GM21526 (cell line): ENCODE data around the gene ASH1L.
"Not testable (repeated sequence)": the region's sequence is repeated elsewhere in the genome, so short reads cannot be mapped to it uniquely, and the experiment has no call there.

Experiments used
- ATAC-seq: cut with Tn5 transposase; IDR thresholded peaks from one replicate; pipeline ENCODE4 v1.9.1; 2021; ENCODE audit warnings: moderate library complexity; ENCODE audit not compliant: unreplicated experiment, low FRiP score

The ASH1L gene

DNA sequence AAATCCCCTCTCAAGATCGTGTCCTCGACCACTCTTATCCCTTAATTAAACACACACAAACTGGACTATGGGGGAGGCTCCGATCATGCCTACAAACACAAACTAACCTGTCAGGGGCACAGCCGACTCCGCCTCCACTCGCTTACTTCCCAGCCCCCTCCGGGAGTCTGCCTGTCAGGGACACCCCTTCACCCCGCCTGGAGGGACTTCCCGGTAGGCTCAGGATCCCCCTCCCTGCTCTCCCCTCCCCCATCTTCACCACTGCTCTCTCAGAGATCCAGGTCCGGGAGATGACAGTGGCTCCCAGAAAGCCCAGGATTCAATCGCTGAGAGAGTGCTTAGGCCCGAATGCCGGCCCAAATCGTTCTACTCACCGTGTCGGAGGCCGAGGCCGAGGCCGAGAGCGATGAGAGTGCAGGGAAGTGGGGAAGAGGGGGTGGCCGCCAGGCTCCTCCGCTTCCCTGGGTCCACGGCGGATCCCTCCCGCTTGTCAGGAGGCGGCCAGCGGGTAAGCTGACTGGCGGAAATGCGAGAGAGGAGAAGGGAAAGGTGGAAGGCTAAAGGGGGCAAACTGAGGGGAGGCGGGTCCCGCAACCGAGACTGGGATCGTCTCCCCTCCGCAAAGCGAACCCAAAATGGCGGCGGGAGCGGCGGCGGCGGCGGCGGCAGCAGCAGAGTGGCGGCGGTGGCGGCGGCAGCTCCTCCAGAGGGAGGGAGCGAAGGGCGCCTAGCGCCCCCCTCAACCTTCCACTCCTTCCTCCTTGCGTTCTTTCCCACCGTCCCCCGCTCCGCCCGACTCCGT is 623 bp downstream of the ASH1L start:
- peak; percentile 1 for ATAC-seq

DNA sequence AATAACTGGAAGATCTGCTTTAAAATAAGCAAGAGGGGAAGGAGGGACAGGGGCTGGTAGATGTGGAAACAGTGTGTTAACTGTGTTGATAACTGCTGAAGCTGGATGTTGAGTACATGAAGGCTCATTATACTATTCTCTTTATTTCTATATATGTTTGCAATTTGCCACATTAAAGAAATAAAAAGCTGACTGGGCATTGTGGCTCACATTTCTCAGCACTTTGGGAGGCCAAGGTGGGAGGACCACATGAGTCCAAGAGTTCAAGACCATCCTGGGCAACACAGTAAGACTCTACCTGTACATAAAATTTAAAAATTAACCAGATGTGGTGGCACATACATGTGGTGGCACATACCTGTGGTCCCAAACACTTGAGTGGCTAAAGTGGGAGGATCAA is 6.7 kb downstream of the ASH1L start:
- ATAC-seq = no peak

DNA sequence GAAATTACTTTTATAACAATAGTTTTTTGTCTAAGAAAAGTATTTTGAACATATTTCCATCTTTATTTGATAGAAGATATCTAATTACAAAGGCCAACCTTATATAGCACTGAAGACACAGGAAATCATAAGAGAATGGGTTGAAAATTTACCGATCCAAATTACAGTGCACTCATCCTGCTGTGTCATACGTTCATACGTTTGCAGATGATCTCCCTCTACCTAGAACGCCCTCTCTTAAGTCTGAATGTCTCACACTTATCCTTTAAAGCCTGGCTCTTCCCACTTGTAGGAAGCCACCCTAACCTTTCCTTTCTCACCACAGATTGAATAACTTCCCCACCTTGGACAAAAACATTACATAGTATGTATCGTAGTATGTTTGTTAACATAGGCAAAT is 9.3 kb downstream of the ASH1L start:
- no peak for ATAC-seq

DNA sequence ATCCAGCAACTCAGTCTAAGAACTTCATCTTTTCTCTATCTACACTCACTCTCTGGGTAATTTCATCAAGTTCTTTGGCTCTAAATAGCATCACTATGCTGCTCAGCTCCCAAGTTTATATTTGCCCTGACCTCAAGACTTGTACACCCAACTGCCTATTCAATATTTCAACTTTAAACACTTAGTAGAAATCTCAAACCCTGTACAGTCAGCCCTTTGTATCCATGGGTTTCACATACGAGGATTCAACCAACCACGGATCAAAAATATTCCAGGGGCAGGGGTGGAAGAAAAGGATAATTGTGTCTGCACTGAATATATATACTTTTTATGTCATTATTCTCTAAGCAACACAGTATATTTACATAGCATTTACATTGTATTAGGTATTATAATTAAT is 13.9 kb downstream of the ASH1L start:
- ATAC-seq = no peak

DNA sequence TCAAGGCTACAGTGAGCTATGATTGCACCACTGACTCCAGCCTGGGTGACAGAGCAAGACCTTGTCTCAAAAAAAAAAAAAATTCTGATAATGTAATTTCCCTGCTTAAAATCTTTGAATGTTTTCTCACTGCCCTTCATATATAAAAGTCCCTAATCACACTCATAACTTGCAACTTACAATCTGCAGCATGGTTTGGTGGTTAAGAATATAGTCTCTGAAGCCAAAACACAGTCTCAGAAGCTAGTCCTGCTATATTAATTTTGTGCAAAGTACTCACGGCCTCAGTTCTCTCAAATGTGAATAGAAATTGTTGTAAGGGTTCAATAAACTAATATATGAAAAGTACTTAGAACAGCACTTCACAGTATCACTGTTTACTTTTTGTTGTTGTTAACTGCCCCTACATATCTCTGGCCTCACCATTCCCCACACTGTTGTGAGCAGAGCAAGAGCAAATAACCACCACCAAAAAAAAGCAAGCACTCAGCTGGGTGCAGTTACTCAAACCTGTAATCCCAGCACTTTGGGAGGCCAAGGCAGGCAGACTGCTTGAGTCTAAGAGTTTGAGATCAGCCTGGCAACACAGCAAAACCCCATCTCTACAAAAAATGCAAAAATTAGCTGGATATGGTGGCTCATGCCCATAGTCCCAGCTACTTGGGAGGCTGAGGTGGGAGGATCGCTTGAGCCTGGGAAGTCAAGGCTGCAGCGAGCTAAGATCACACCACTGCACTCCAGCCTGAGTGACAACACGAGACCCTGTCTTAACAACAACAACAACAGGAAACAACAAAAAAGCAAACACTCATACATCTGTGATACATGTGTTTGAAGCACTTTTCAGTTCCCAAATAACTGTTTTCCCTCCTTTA is 22.4 kb downstream of the ASH1L start:
- no peak for ATAC-seq

DNA sequence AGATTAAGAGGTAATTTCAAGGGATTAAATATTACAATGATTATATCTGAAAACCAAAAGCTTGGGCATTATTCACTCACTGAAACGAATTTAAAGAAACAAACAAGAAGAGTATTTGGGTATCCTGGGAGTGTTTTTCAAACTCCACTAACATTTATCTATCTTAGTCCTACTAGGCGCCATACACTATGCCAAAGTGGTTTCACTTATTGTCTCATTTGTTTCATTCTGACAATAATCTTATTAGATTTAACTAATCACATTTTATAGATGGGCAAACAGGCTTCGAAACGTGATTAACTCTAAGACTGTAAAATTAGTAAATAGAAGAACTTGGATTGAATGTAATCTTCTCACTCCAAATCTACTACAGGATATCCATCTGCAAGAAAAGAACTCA is 25.4 kb downstream of the ASH1L start:
- no peak for ATAC-seq

DNA sequence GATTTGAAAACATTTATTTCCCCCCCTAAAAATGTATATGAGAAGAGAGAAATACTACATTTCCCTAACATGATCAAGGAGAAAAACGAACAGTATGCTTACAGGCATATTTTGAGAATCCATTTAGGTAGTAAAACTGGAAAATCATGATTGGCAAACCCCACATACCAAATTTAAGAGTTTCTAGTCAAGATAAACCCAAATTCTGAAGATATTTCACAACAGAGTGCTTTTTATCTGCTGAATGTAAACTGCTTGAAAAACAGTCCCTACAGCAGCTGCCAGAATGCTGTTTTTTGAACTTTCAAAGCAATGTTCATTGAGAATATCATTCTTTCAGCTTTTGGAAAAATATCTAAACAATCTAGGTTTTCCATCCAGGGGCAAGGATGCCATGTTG is 31.0 kb downstream of the ASH1L start:
- ATAC-seq = no peak

DNA sequence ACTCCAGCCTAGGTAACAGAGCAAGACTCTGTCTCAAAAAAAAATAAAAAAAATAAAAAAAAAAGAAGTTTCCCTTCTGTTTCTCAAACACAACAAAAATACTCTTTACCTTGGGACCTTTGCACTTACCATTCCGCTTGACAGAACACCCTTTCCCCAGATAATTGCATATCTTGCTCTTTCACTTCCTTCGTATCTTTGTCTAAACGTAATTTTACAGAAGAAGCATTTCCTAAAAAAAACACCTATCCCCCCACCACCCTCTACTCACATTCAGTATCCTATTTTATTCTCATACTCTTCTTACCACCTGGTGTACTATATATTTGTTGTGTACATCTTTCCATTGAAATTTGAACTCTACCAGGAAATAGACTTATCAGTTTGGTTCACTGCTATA is 32.7 kb downstream of the ASH1L start:
- no peak for ATAC-seq

DNA sequence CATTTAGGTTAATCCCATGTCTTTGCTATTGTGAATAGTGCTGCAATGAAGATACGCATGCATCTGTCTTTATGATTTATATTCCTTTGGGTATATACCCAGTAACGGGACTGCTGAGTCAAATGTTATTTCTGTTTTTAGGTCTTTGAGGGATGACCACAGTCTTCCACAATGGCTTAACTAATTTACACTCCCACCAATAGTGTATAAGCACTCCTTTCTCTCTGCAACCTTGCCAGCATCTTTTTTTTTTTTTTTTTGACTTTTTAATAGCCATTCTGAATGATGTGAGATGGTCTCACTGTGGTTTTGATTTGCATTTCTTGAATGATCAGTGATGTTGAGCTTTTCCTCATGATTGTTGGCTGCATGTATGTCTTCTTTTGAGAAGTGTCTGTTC is 33.5 kb downstream of the ASH1L start:
- ATAC-seq = no peak

DNA sequence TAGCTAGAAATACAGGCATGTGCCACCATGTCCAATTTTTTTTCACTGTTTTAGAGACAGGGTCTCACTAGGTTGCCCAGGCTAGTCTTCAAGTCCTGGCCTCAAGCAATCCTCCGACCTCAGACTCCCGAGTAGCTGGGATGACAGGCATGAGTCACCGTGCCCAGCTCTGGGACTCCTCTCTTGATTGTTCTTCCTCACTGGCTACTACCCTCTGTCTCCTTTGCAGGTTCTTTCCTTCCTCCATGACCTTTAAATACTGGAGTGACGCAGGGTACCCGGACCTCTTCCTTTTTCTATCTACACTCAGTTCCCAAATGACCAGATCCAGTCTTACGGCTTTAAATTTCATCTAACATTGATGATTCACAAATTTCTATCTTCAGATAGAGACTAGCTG is 34.9 kb downstream of the ASH1L start:
- no peak for ATAC-seq

DNA sequence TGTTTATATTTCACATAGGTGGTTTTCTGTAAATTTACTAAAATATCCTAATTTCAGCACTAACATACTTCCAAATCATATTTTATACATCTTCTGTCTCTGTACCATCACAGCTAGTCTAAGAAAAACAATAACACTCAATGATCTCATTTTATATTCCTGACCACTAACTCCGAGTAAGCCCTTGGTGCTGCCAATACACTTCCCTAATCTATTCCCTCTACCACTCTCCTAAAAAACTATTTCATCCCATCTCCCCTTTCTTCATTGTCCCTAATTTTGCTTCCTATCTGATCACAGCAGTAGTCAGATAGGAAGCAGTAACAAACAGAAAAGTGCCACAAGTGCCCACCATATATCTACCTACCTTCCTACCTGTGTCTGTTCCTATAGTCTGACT is 36.2 kb downstream of the ASH1L start:
- ATAC-seq = no peak

DNA sequence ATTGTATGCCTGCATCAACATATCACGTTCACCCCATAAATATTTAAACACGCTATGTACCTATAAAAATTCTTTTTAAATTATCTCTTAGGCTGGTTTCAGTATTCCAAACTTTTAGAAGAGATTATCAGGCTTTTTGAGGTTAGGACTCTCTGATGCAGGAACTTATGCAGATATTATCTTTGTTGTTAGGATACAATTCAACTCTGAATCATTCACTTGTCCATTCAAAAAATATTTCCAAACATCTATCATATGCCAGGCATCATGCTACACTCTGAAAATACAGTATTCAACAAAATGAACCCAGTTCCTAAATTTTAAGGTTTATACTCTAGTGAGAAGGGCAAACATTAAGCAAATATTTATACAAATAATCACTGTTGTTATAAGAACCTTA is 40.5 kb downstream of the ASH1L start:
- ATAC-seq = no peak

DNA sequence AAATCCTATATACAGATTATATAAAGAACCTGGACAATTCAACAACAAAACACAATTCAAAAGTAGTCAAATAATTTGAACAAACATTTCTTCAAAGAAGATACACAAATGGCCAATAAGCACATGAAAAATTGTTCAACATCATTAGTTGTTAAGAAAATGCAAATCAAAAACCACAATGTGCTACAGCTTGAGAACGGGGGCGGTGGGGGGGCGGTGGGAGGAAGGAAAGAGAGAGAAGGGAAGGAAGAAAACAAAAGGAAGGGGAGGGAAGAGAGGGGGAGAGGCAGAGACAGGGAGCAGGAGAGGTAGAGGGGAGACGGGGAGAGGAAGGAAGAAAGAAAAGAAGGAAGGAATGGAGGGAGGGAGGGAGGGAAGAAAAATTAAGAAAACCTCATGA is 44.1 kb downstream of the ASH1L start:
- no peak for ATAC-seq

DNA sequence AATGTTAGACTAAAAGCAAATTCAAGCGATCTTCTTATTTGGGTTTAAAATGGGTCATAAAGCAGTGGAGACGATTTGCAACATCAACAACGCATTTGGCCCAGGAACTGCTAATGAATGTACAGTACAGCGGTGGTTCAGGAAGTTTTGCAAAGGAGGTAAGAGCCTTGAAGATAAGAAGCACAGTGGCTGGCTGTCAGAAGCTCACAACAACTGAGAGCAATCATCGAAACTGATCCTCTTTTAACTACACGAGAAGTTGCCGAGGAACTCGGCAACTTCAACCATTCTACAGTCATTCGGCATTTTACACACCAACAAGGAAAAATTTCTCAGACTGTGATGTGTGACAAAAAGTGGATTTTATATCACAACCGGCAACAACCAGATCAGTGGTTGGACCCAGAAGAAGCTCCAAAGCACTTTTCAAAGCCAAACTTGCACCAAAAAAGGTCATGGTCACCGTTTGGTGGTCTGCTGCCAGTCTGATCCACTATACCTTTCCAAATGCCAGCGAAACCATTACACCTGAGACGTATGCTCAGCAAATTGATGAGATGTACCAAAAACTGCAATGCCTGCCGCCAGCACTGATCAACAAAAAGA is 47.9 kb downstream of the ASH1L start:
- ATAC-seq = no peak

DNA sequence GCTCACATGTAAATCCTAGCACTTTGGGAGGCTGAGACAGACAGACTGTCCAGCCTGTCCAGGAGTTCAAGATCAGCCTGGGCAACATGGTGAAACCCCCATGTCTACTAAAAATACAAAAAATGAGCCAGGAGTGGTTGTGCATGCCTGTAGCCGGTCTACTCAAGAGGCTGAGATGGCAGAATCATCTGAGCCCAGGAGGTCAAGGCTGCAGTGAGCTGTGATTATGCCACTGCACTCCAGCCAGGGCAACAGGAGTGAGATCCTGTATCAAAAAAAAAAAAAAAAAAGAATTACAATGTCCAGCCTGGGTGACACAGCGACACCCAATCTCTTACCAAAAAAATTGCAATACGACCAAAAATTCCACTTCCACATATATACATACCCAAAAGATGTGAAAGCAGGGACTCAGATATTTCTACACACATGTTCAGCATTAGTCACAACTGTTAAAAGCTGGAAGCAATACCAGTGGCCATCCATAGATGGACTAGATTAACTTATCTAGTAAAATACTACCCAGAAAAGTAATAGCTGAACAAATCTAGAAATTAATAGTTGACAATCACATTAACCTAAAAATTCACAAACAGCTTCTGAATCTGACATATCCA is 49.2 kb downstream of the ASH1L start:
- no peak for ATAC-seq

DNA sequence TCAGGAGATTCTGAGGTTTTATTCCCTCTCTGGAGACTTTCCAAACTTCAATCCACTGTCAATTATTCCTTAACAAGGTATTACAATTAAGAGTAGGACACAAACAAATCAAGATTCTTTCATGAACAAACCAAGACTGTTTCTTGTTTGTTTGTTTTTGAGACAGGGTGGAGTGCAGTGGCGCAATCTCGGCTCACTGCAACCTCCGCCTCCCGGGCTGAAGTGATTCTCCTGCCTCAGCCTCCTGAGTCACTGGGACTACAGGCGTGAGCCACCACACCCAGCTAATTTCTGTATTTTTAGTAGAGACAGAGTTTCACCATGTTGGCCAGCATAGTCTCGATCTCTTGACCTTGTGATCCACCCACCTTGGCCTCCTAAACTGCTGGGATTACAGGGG is 51.2 kb downstream of the ASH1L start:
- not testable (repeated sequence) for ATAC-seq

DNA sequence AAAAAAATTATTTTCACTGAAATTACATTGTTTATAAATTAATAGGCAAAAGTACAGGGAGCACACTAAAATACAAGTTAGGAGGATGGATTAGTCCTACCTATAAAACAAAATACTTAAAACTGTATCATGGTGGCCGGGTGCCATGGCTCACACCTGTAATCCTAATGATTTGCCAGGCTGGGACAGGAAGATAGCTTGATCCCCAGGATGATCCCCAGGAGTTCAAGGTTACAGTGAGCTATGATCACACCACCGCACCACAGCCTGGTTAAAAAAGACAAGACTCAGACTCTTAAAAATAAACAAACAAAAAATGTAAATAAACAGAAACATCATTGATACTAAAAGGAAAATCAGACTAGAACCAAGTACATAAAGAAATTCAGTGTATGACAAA is 53.5 kb downstream of the ASH1L start:
- no peak for ATAC-seq

DNA sequence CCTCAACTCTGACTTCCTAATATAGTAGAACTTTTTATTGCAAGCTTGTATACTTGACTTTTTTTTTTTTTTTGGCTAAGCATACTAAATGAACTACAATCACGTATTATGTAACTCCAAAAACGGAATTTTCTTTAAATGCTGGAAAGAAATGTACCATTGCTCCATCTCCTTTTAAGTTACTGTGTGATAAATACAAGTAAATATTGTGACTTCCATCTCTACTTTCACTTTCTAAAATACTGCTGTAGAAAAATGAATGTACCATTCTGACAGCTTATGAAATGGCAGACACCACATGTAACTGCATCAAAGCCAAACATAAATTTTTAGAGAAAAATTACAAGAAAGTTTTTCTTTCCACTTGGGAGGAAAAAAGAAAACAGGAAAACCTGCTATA is 54.7 kb downstream of the ASH1L start:
- no peak for ATAC-seq

DNA sequence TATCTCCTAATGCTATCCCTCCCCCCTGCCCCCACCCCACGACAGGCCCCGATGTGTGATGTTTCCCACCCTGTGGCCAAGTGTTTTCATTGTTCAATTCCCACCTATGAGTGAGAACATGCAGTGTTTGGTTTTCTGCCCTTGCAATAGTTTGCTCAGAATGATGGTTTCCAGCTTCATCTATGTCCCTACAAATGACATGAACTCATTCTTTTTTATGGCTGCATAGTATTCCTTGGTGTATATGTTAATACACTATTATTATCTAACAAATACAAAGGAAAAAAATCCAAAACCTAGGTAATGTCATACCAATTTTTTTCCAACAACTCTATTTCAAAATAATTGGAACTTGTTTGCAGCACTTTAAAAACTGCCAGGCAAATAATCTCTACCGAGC is 56.6 kb downstream of the ASH1L start:
- ATAC-seq = not testable (repeated sequence)

DNA sequence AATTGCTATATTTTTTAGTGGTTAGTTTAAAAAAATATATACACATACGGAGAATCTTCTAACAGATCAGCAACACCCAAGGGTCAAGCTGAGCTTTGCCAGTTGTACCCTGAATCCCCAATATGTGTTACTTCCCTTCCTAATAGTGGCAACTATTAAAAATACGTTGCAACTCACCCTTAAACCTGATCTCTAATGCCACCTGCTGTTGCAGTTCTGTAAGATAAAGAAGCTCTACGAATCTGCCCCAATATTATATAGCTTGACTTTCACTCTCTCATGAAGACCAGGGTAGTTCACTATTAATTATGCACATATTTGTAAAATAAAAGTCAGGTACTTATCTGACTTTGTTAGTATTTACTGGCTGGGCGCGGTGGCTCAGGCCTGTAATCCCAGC is 58.4 kb downstream of the ASH1L start:
- no peak for ATAC-seq
